ENCODE results near the gene MIB2. TPM values are rescaled to one million over a fixed set of nuclear protein-coding genes. Genes with fewer than 3 reads are reported as not detected.
A peak's percentile ranks its signal among the peaks of the same experiment; 100 is the strongest.

MIB2 gene
- total and polyA plus RNA-seq, 9 donors, result 1.8 to 110 (median 79.5) TPM

GRCh38 chr1:1626207-1627141 lies 11.2 kb downstream of the MIB2 start:
- WGBS, 3 donors, result 87 to 94% (median 89%) methylated on average over 44 to 48 of the region's 48 CpGs
- no peaks in the 10 kb centered on the region for H3K9me3 ChIP-seq
- no peaks in the 10 kb centered on the region for H3K36me3 ChIP-seq
- peak in 3 of 5 donors; percentile 27 to 43 (median 37) for DNase-seq
- no peaks in the 10 kb centered on the region for H3K27me3 ChIP-seq
- H3K4me1 ChIP-seq (ENCODE audit: insufficient read depth), result peaks cover 3% of the 10 kb centered on the region
- no peak for TF ChIP-seq EP300 (IDR thresholded peaks at IDR 0.05)
- TF ChIP-seq POLR2A (IDR thresholded peaks at IDR 0.05), result no peak
- TF ChIP-seq CTCF (IDR thresholded peaks at IDR 0.05), result no peak
- intact Hi-C loops (cut with DNase I), result no loop called here
- H3K4me3 ChIP-seq, result no peak overlapping the region
- H3K27ac ChIP-seq, result no peak overlapping the region

GRCh38 chr1:1627261-1627828 lies 12.0 kb downstream of the MIB2 start:
- Histone ChIP-seq H3K27me3 (no peaks in the 10 kb centered on the region), H3K4me3 (no peak overlapping the region), H3K4me1 (ENCODE audit: insufficient read depth) (peaks cover 8% of the 10 kb centered on the region), H3K36me3 (no peaks in the 10 kb centered on the region), H3K27ac (no peak overlapping the region), H3K9me3 (no peaks in the 10 kb centered on the region)
- peak in 3 of 5 donors; percentile 32 to 42 (median 41) for DNase-seq
- intact Hi-C loops (cut with DNase I), result no loop called here
- TF ChIP-seq POLR2A (IDR thresholded peaks at IDR 0.05) (no peak), CTCF (IDR thresholded peaks at IDR 0.05) (no peak), EP300 (IDR thresholded peaks at IDR 0.05) (no peak)
- 72 to 80% (median 78%) methylated on average over 16 to 37 of the region's 37 CpGs for WGBS, 3 donors

GRCh38 chr1:1627829-1628753 lies 12.8 kb downstream of the MIB2 start:
- H3K27ac ChIP-seq, result no peak overlapping the region
- intact Hi-C loops (cut with DNase I), result no loop called here
- no peaks in the 10 kb centered on the region for H3K27me3 ChIP-seq
- peak in 3 of 5 donors; percentile 40 to 49 (median 45) for DNase-seq
- TF ChIP-seq POLR2A (IDR thresholded peaks at IDR 0.05) (no peak), CTCF (IDR thresholded peaks at IDR 0.05) (no peak), EP300 (IDR thresholded peaks at IDR 0.05) (no peak)
- WGBS, 3 donors, result 89 to 93% (median 90%) methylated on average over 32 to 53 of the region's 53 CpGs
- H3K4me1 ChIP-seq (ENCODE audit: insufficient read depth), result peaks cover 8% of the 10 kb centered on the region
- no peaks in the 10 kb centered on the region for H3K36me3 ChIP-seq
- no peaks in the 10 kb centered on the region for H3K9me3 ChIP-seq
- H3K4me3 ChIP-seq, result no peak overlapping the region

All from ovary (tissue), 9 donors.